Right lobe of liver (tissue), 6 donors: ENCODE measurements around the gene MEGF9. TPM values are rescaled to one million over a fixed set of nuclear protein-coding genes. Genes with fewer than 3 reads are reported as not detected.

ENCODE experiments used
- ATAC-seq, 4 donors: fragments of 200-7000 bp; cut with Tn5 transposase; one replicate each; pipeline ENCODE4 v1.9.1; 2020; ENCODE audit warnings: mild to moderate bottlenecking in 4 of 4, moderate library complexity in 4 of 4
- DNase-seq, 3 donors: peaks; one replicate each; pipeline ENCODE4 v3.0.0-alpha.2; 2020
- H3K27ac ChIP-seq, 3 donors: fragments of 200-600 bp; one replicate each; pipeline ENCODE4 v1.8.0; 2022
- H3K27me3 ChIP-seq, 2 donors: fragments of 200-600 bp; one replicate each; pipeline ENCODE4 v1.8.0; 2022
- H3K36me3 ChIP-seq, 4 donors: fragments of 200-600 bp; sonication (generic) in 1 of 4; one replicate each; pipeline versions ENCODE4 v1.5.1 to v1.8.0; 2017 to 2022; ENCODE audit warnings: control low read depth in 1 of 4
- H3K4me1 ChIP-seq, 4 donors: fragments of 200-600 bp; sonication (generic) in 1 of 4; one replicate each; pipeline versions ENCODE4 v1.5.1 to v1.8.0; 2017 to 2022; ENCODE audit warnings: control low read depth in 1 of 4
- H3K4me3 ChIP-seq, 3 donors: fragments of 200-600 bp; one replicate each; pipeline ENCODE4 v1.8.0; 2022
- H3K9me3 ChIP-seq, 4 donors: fragments of 200-600 bp; sonication (generic) in 1 of 4; one replicate each; pipeline versions ENCODE4 v1.5.1 to v1.8.0; 2017 to 2022; ENCODE audit warnings: control low read depth in 1 of 4
- POLR2A ChIP-seq: fragments of 450-650 bp; IDR thresholded peaks from one replicate; pipeline ENCODE4 v1.6.1; 2017; ENCODE audit warnings: antibody characterized with exemption, mild to moderate bottlenecking
- WGBS: methylation state at CpG from one replicate; pipeline ENCODE4 v1.1.6; 2018; ENCODE audit warnings: low coverage, low lambda C conversion rate; ENCODE audit not compliant: insufficient coverage; ENCODE audit errors: missing lambda C conversion rate; 5-methylcytosine and 5-hydroxymethylcytosine counted together
- intact Hi-C, 2 donors: fragments of 100-400 bp; cut with DNase I; formaldehyde crosslinking; loops; one replicate each; pipeline versions ENCODE4 v1.11.2 to v1.14.1; 2022
- total RNA-seq, 6 experiments: library from RNA; depleted of rRNA in 2 of 6; stranded (reverse); fragments of >200 nt in 2 of 6; fragmentation: NEBNext Ultra II Directional in 3 of 6; extraction: Animal tissue kit (Norgen Biotek cat#: 25700) in 3 of 6; gene quantifications; one replicate each; pipeline versions ENCODE4 v1.1.0 to v1.2.4, GENCODE V29; 2016 to 2023
- TF ChIP-seq, protein P1 (sequence below), 4 donors: fragments of 200-600 bp in 3 of 4; fragments of 450-650 bp in 1 of 4; IDR thresholded peaks; one replicate each; pipeline versions ENCODE4 v1.5.1 to v1.8.0; 2016 to 2022; ENCODE audit warnings: antibody characterized with exemption in 4 of 4, mild to moderate bottlenecking in 2 of 4
- donor health status: DM: no; HTN: yes; CAD: no.
- donor health status: DM: no; HTN: no; CAD: no.
- donor health status: DM: no; HTN: no; CAD: no.
- donor health status: DM: no; HTN: yes; CAD: no.
- donor health status: DM: no; HTN: yes; CAD: no.

Gene MEGF9
- total RNA-seq, 6 experiments from 2014 or later, result 26.8 to 49.0 (median 38.2) TPM

GRCh38 chr9:120741191-120741590, 26.9 kb upstream of the MEGF9 start:
- H3K9me3 ChIP-seq, result no peaks in the 10 kb centered on the region
- H3K4me1 ChIP-seq, result peaks cover 0 to 8% (median 2%) of the 10 kb centered on the region in 4 donors
- no peaks in the 10 kb centered on the region for H3K36me3 ChIP-seq
- H3K27me3 ChIP-seq, result no peaks in the 10 kb centered on the region
- no peak for ATAC-seq
- TF ChIP-seq, protein P1, sequence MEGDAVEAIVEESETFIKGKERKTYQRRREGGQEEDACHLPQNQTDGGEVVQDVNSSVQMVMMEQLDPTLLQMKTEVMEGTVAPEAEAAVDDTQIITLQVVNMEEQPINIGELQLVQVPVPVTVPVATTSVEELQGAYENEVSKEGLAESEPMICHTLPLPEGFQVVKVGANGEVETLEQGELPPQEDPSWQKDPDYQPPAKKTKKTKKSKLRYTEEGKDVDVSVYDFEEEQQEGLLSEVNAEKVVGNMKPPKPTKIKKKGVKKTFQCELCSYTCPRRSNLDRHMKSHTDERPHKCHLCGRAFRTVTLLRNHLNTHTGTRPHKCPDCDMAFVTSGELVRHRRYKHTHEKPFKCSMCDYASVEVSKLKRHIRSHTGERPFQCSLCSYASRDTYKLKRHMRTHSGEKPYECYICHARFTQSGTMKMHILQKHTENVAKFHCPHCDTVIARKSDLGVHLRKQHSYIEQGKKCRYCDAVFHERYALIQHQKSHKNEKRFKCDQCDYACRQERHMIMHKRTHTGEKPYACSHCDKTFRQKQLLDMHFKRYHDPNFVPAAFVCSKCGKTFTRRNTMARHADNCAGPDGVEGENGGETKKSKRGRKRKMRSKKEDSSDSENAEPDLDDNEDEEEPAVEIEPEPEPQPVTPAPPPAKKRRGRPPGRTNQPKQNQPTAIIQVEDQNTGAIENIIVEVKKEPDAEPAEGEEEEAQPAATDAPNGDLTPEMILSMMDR (IDR thresholded peaks at IDR 0.05), result no peak
- TF ChIP-seq POLR2A, result no peak
- H3K27ac ChIP-seq, result no peak overlapping the region
- DNase-seq, result no peak
- H3K4me3 ChIP-seq, result no peak overlapping the region
- intact Hi-C loops, result no loop called here
- WGBS, result 44% methylated on average over 1 of the region's 1 CpG

GRCh38 chr9:120740132-120740531, 25.9 kb upstream of the MEGF9 start:
- H3K9me3 ChIP-seq, result no peaks in the 10 kb centered on the region
- H3K4me3 ChIP-seq, result no peak overlapping the region
- TF ChIP-seq POLR2A, result no peak
- TF ChIP-seq, protein P1 (IDR thresholded peaks at IDR 0.05), result no peak
- ATAC-seq (peak in 1 of 4 donors; percentile 38), DNase-seq (no peak)
- H3K36me3 ChIP-seq, result no peaks in the 10 kb centered on the region
- H3K4me1 ChIP-seq, result peaks cover 0 to 18% (median 6%) of the 10 kb centered on the region in 4 donors
- intact Hi-C loops, result no loop called here
- H3K27me3 ChIP-seq, result no peaks in the 10 kb centered on the region
- H3K27ac ChIP-seq, result no peak overlapping the region

DNA sequence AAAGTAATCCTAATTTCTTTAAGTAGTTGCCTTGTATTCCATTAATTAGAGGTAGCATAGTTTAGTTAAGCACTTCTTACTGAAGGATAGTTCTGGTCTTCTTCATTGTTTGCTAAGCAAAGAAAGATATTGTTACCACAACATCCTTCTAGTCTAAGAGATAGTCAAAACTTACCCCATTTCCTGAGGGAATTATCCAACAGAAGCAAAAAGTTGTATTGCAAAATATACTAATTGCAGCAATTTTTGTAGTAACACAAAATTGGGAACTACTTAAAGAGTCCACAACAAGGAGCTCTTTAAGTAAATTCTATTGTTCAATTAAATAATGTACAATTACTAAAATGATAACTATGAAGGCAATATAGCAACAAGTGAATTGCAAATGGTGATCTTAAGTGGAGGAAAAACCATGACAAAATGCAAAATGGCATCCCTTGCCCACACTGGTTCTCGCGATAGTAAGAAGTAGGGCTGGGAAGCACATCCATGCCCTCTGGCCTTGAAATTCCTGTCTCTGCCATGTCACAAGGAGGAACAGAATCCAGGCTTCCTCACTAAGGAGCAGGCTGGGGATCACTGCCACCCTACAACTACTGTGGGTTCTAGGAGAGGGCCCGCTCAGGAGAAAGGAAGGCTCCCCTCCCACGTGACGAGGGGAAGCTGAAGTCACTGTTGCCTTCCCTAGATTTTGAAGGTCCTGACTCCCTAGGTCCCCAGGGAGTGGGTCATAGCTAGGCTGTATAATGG, 23.3 kb upstream of the MEGF9 start:
- intact Hi-C loops, result no loop called here

GRCh38 chr9:120736881-120737280, 22.6 kb upstream of the MEGF9 start:
- peaks cover 0 to 47% (median 17%) of the 10 kb centered on the region in 4 donors for H3K4me1 ChIP-seq
- no peaks in the 10 kb centered on the region for H3K27me3 ChIP-seq
- no peak for ATAC-seq
- no peak for DNase-seq
- 63% methylated on average over 2 of the region's 2 CpGs for WGBS
- intact Hi-C loops, result no loop called here
- H3K4me3 ChIP-seq, result no peak overlapping the region
- TF ChIP-seq, protein P1 (IDR thresholded peaks at IDR 0.05), result no peak
- TF ChIP-seq POLR2A, result no peak
- no peaks in the 10 kb centered on the region for H3K9me3 ChIP-seq
- peak overlapping the region in 2 of 3 donors; percentile 90 to 93 for H3K27ac ChIP-seq
- no peaks in the 10 kb centered on the region for H3K36me3 ChIP-seq

More for the DNA sequence above, 23.3 kb upstream of the MEGF9 start:
- Histone ChIP-seq H3K27ac (peak overlapping the region in 1 of 3 donors; percentile 4), H3K9me3 (no peaks in the 10 kb centered on the region), H3K27me3 (no peaks in the 10 kb centered on the region), H3K4me1 (peaks cover 0 to 40% (median 16%) of the 10 kb centered on the region in 4 donors), H3K36me3 (no peaks in the 10 kb centered on the region), H3K4me3 (no peak overlapping the region)
- ATAC-seq (no peak), DNase-seq (no peak)
- WGBS, result 82% methylated on average over 5 of the region's 5 CpGs
- TF ChIP-seq, protein P1 (IDR thresholded peaks at IDR 0.05), result no peak
- no peak for TF ChIP-seq POLR2A
